GM04504 (cell line): ENCODE results near the gene DOCK9.

Experiments
- DNase-seq: peaks from one replicate; pipeline ENCODE4 v3.0.0-alpha.2; 2012; ENCODE audit warnings: low read depth

Gene DOCK9

GRCh38 chr13:98886587-98887230, 91.2 kb downstream of the DOCK9 start:
- no peak for DNase-seq

- no peak for DNase-seq
Measured at GRCh38 chr13:98885600-98885999, 92.3 kb downstream of the DOCK9 start.

DNA sequence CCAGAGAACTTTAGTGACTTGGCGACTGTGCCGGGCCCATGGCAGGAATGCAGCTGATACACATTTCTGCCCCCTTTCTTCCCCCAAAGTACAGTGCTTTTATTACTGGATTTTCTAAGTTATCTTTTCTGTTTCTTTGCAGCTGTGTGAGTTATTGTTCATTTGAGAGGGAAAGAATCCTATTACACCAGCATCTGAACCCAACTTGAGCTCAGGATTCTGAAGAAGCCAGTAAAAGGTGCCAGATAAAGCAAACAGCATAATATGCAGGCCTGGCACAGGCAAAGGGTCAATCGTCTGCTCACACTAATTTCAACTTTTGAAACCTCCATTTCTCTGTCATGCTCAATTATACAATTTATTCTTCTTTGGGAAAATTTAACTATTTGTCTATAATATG, 93.9 kb downstream of the DOCK9 start:
- no peak for DNase-seq

- no peak for DNase-seq
Measured at GRCh38 chr13:98881390-98881789, 96.5 kb downstream of the DOCK9 start.

DNA sequence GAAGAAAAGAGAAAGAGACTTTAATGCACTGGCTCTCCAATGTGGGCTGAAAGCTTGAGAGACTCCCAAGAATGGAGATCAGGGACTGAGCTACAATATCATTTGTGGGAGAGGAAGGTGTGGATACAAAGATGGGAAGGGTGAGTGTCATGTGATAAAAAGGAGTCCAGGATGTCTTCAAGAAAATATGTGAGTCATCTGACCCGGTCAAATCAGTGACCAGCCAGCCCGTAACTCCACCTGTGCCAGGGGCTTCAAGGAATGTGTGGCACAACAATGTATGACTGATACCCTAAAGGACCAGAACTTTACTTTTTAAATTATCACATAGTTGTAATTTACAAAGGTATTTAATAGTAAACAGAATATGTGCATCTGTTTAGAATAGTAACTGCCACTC, 97.2 kb downstream of the DOCK9 start:
- no peak for DNase-seq

GRCh38 chr13:98879957-98880356, 97.9 kb downstream of the DOCK9 start:
- DNase-seq: no peak

DNA sequence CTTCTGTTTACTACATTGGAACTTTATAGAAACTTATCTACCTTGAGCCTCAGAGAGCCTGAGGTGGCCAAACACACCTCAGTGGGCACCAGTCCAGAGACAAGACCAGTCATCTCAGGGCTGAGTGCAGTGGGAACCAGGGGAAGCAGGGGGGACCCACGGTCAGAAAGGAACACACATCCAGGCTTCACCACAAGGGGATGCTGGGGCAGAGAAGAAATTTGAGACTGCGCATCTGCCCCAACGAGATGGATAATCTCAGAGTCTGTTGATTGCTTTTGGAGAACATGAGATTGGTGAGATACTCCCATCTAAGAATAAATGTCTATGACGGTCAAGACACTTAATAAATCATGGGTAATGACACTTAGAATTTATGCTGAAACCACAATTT, 98.7 kb downstream of the DOCK9 start:
- DNase-seq: no peak

- no peak for DNase-seq
Measured at GRCh38 chr13:98878486-98879126, 99.3 kb downstream of the DOCK9 start.

GRCh38 chr13:98877936-98878335, 99.9 kb downstream of the DOCK9 start:
- DNase-seq: no peak

- no peak for DNase-seq
Measured at GRCh38 chr13:98877466-98877865, 100.4 kb downstream of the DOCK9 start.

DNA sequence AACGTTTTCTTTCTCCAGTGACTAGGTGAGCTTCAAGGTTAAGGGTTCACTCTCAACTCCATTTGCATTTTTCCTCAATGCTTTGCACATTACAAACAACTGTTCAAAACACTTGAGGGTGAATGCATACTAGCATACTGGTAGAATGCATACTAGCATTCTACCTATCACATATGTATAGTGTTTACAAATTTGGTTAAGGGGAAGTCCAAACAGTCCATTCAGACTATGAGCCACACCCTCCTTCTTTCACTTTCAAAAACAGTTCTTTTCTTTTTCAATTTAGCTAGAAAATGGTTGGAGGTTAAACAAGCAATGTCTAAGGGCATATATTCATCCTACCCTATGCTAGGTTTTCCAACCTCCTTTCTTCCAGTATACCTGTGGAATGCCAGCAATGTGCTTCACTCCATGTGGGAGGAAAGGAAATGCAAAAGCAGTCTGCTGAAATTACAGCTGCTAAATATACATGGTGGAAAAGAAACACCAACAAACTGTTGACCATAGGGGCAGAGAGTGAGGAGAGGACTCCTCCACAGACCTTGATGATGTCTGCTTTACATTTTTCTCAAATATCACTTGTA, 102.6 kb downstream of the DOCK9 start:
- no peak for DNase-seq

- no peak for DNase-seq
Measured at GRCh38 chr13:98874029-98874397, 103.9 kb downstream of the DOCK9 start.

- DNase-seq: no peak
Measured at GRCh38 chr13:98873377-98874028, 104.4 kb downstream of the DOCK9 start.

- DNase-seq: no peak
Measured at GRCh38 chr13:98871727-98872126, 106.1 kb downstream of the DOCK9 start.

DNA sequence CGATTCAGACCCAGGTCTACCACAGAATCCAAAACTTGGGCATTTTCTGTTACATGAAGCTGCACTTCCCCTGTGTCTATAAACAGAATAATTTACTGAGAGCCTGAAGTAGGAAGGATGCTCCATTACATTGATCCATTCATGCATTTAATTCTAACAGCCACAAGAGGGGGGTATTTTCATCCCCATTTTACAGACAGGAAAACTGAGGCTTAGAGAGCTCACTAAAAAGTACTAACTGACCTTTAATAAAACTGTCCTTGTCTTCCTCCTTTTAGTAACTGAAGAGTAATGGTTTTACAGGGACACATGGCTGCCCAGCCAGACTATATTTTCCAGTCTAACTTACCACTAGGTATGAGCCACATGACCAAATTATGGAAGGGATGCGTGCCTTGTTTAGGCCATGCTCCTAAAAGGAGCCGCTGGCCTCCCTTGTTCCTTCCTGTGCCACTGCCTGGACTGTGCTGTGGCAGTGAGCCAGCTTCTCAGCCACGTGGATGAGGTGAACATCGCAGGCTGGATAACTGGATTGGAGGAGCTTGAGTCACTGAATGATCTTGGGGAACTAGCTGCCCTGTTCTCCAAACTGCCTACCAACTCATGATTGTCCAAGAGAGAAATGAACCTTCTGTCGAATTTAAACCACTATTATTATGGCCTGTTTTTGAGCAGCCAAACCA, 108.3 kb downstream of the DOCK9 start:
- no peak for DNase-seq

DNA sequence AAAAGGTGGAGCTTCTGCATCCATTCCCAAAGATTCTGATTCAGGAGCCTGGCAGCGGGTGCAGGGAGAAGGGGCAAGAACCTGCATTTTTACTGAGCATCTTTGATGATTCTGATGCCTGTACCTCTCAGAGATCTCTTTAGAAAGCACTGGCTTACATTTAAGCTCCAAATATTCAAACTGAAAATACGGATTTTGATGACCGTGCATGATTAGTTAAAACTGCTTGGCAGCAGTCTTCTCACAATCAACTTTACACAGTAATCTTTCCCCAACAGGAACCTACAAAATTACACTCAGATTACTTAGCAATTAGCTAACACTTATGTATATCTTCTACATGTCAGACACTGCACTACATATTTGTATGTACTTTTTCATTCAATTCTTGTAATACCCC, 108.9 kb downstream of the DOCK9 start:
- no peak for DNase-seq

- no peak for DNase-seq
Measured at GRCh38 chr13:98866882-98867281, 111.0 kb downstream of the DOCK9 start.

- no peak for DNase-seq
Measured at GRCh38 chr13:98860491-98860890, 117.4 kb downstream of the DOCK9 start.

GRCh38 chr13:98858191-98858590, 119.7 kb downstream of the DOCK9 start:
- no peak for DNase-seq

- no peak for DNase-seq
Measured at GRCh38 chr13:98856983-98857382, 120.9 kb downstream of the DOCK9 start.

DNA sequence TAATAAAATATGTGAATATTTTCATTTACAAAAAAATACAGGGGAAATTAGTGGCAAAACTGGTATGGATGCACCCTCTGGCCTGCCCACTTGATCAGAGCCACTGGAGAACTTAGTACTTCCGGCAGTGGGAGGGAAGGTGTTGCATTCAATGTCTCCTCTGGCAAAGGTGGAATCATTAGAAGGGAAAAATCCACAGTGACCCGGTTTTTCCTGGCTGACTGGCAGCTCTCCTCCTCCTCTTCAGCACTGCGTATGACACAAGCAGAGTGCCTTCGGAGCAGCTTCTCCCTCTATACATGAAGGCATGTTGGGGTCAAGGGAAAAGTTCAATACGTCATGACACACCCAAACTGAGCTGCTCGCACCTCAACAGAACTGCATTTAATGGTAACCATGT, 123.4 kb downstream of the DOCK9 start:
- no peak for DNase-seq

- DNase-seq: peak; percentile 46
Measured at GRCh38 chr13:98853771-98854221, 124.1 kb downstream of the DOCK9 start.

DNA sequence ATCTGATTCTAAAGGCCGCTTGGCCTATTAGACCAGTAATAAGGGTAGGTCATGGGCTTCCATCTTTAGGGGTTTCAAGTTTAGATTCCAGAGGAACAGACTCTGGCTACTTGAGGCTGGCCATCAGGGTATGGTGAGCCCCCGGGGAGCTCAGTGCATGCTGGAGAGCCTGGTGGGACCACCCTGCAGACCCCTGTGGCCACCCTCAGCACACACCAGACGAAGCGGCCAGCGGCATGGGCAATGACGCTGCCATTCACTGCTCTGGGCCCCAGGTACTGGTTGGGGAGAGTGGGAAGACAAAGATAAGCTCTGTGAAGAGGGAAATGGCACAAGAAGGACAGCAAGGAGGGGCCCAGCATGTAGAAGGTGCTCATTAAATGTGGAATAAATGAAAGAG, 126.6 kb downstream of the DOCK9 start:
- DNase-seq: no peak
